HepG2 (cell line): ENCODE measurements around the gene SDCCAG8. TPM values are rescaled to one million over a fixed set of nuclear protein-coding genes. Genes with fewer than 3 reads are reported as not detected.

Experiments
- ATAC-seq: fragments of 200-7000 bp; cut with Tn5 transposase; 3 replicates; pipeline ENCODE4 v1.9.1; 2020; ENCODE audit warnings: mild to moderate bottlenecking, moderate library complexity
- BruUV-seq: library from RNA; stranded (reverse); fragments of 400-500 nt; replicated peaks from 2 replicates; lab custom pipeline; 2021; lab: Mats Ljungman, UMichigan
- CTCF ChIA-PET: fragments of 300-600 bp; formaldehyde crosslinking; extraction: SDS; loops from one replicate; lab custom pipeline; 2021; ENCODE audit warnings: low total read pairs, inconsistent platforms, low intra/inter-chr PET ratio; lab: Yijun Ruan, JAX
- POLR2A ChIA-PET: fragments of 350-600 bp; sonication (Branson Sonifier 250); formaldehyde crosslinking; loops from one replicate; lab custom pipeline; 2020; ENCODE audit warnings: antibody characterized with exemption, inconsistent platforms; lab: Yijun Ruan, JAX
- DNase-seq: peaks from one replicate; pipeline ENCODE4 v3.0.0-alpha.2; 2015; ENCODE audit warnings: low spot score
- FAIRE-seq: peaks from 3 replicates; lab custom pipeline; 2011; peaks lifted over from hg19 to GRCh38; lab: Jason Lieb, UNC
- H2AFZ ChIP-seq: one replicate; pipeline ENCODE4 v1.6.1; 2011; ENCODE audit warnings: low read length, inconsistent platforms
- H3K27ac ChIP-seq: fragments of 300-600 bp; 3 replicates; pipeline ENCODE4 v1.8.0; 2011; ENCODE audit warnings: mixed run types, mild to moderate bottlenecking, mixed read lengths, low read length, inconsistent platforms; ENCODE audit not compliant: insufficient read depth; ENCODE audit errors: extremely low read length
- H3K27me3 ChIP-seq, 2 experiments: fragments of 200-600 bp in 1 of 2; 2 replicates in 1 of 2; 3 replicates in 1 of 2; pipeline versions ENCODE4 v1.6.0 to v1.8.0; 2011; ENCODE audit warnings: low read length in 2 of 2, mild to moderate bottlenecking in 2 of 2, moderate library complexity in 2 of 2, inconsistent platforms in 1 of 2; ENCODE audit not compliant: insufficient read depth in 2 of 2, control insufficient read depth in 1 of 2
- H3K36me3 ChIP-seq, 2 experiments: fragments of 200-600 bp in 1 of 2; replicated peaks in 1 of 2; 2 replicates in 1 of 2; 3 replicates in 1 of 2; pipeline versions ENCODE4 v1.5.1 to v1.8.0; 2011; ENCODE audit warnings: low read length in 2 of 2, inconsistent platforms in 1 of 2; ENCODE audit not compliant: insufficient read depth in 2 of 2, control insufficient read depth in 1 of 2
- H3K4me1 ChIP-seq: 2 replicates; pipeline ENCODE4 v1.5.1; 2012; ENCODE audit warnings: low read length, inconsistent platforms; ENCODE audit not compliant: insufficient read depth
- H3K4me2 ChIP-seq: 2 replicates; pipeline ENCODE4 v1.6.0; 2011; ENCODE audit warnings: low read depth, low read length, inconsistent platforms
- H3K4me3 ChIP-seq, 3 experiments: fragments of 200-600 bp in 1 of 3; sonication (generic), shearing (Covaris generic) in 1 of 3; replicated peaks in 1 of 3; 2 replicates each; pipeline ENCODE4 v1.5.1; 2011 to 2016; ENCODE audit warnings: low read length in 3 of 3, inconsistent platforms in 2 of 3, low read depth in 2 of 3, mild to moderate bottlenecking in 2 of 3, control low read depth in 1 of 3, mixed read lengths in 1 of 3; ENCODE audit not compliant: insufficient read depth in 1 of 3
- H3K79me2 ChIP-seq: one replicate; pipeline ENCODE4 v1.6.1; 2011; ENCODE audit warnings: low read length, inconsistent platforms; ENCODE audit not compliant: insufficient read depth
- H3K9ac ChIP-seq: 2 replicates; pipeline ENCODE4 v1.6.0; 2011; ENCODE audit warnings: mild to moderate bottlenecking, low read depth, low read length, inconsistent platforms; ENCODE audit not compliant: insufficient read depth
- H3K9me3 ChIP-seq: 2 replicates; pipeline ENCODE4 v1.5.1; 2012; ENCODE audit warnings: mild to moderate bottlenecking, low read length
- H4K20me1 ChIP-seq: 2 replicates; pipeline ENCODE4 v1.6.0; 2011; ENCODE audit warnings: inconsistent platforms, mild to moderate bottlenecking, low read length, moderate library complexity; ENCODE audit not compliant: insufficient read depth
- DNMT1 ChIP-seq: sonication (generic); formaldehyde crosslinking; IDR thresholded peaks from 2 replicates; pipeline ENCODE4 v1.5.1; 2020; ENCODE audit warnings: mild to moderate bottlenecking, missing genetic modification reagents
- PAX8 ChIP-seq: sonication (generic); formaldehyde crosslinking; IDR thresholded peaks from 2 replicates; pipeline ENCODE4 v1.8.0; 2022; ENCODE audit warnings: mild to moderate bottlenecking, missing genetic modification reagents, borderline replicate concordance
- SP140L ChIP-seq: sonication (generic); formaldehyde crosslinking; IDR thresholded peaks from 2 replicates; pipeline ENCODE4 v1.4.0; 2020; ENCODE audit warnings: missing genetic modification reagents, borderline replicate concordance
- XBP1 ChIP-seq: sonication (generic); formaldehyde crosslinking; IDR thresholded peaks from 2 replicates; pipeline ENCODE4 v1.5.0; 2020; ENCODE audit warnings: missing genetic modification reagents
- YY1 ChIP-seq: IDR thresholded peaks from 2 replicates; pipeline ENCODE4 v1.6.1; 2011; ENCODE audit warnings: low read length, low read depth, moderate library complexity, mild to moderate bottlenecking; ENCODE audit not compliant: insufficient read depth, insufficient replicate concordance
- ZNF142 ChIP-seq: sonication (generic); formaldehyde crosslinking; IDR thresholded peaks from 2 replicates; pipeline ENCODE4 v1.4.0; 2020; ENCODE audit warnings: missing genetic modification reagents
- ZNF710 ChIP-seq: sonication (generic); formaldehyde crosslinking; IDR thresholded peaks from 2 replicates; pipeline ENCODE4 v1.5.0; 2020; ENCODE audit warnings: mild to moderate bottlenecking, missing genetic modification reagents, borderline replicate concordance
- ZNF776 ChIP-seq: sonication (generic); formaldehyde crosslinking; IDR thresholded peaks from 2 replicates; pipeline ENCODE4 v1.4.0; 2020; ENCODE audit warnings: mild to moderate bottlenecking, missing genetic modification reagents
- WGBS: methylation state at CpG from one replicate; pipeline ENCODE4 v1.1.6; 2017; ENCODE audit warnings: low lambda C conversion rate; 5-methylcytosine and 5-hydroxymethylcytosine counted together
- in situ Hi-C: cut with HindIII; loops from 2 replicates; pipeline ENCODE4 v1.10.0; 2017; ENCODE audit warnings: low pct_unique_long_range_greater_than_20kb; ENCODE audit not compliant: extremely low pct_ligation_motif_present
- intact Hi-C: fragments of 100-400 bp; cut with micrococcal nuclease; formaldehyde crosslinking; loops from one replicate; pipeline ENCODE4 v1.10.0; 2022; ENCODE audit not compliant: unreplicated experiment
- polyA plus RNA-seq, 8 experiments: library from polyadenylated mRNA; depleted of rRNA in 3 of 8; stranded (reverse) in 7 of 8; unstranded in 1 of 8; fragments of >200 nt; fragmentation: Illumina TruSeq in 4 of 8; extraction: Trizol in 4 of 8; gene quantifications; 2 replicates each; pipeline versions ENCODE4 v1.2.1 to v1.2.3, GENCODE V29; 2011 to 2016; ENCODE audit warnings: low read depth in 4 of 8, missing spikeins in 1 of 8, mixed read lengths in 1 of 8; ENCODE audit not compliant: insufficient read depth in 1 of 8
- total RNA-seq, 5 experiments: library from RNA; depleted of rRNA; stranded (reverse); fragments of >200 nt; fragmentation: Illumina TruSeq; extraction: Trizol; gene quantifications; 2 replicates each; pipeline ENCODE4 v1.2.3, GENCODE V29; 2016; ENCODE audit warnings: low read depth in 1 of 5
- TF ChIP-seq, protein P1 (sequence below): IDR thresholded peaks from 2 replicates; pipeline ENCODE4 v1.6.1; 2016; ENCODE audit warnings: mild to moderate bottlenecking, missing biosample characterization, missing genetic modification reagents

Gene SDCCAG8
- total and polyA plus RNA-seq, 2 of the 13 experiments (the other 11 are each of a cell fraction or from before 2014, with no cell fraction given) = 9.5 to 13.4 TPM

DNA sequence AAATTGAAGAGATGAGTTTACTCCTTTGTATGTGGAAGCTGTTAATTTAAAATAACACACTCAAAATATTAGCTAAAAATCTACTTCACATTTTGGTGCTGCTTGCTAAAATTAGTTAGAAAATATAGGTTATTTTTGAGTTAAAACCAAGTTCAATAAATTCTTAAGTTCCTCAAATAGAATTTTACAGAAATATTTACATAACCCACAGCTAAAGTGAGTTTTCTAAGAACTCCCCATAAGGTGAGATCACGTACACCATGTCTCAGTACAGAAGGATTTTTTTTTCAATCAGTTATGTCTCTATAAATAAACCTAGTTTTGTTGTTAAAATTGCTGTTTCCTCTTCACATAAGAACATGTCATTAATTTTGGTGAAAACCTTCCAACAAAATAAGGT lies 108.0 kb downstream of the SDCCAG8 start (continued):
- TF ChIP-seq ZNF710 = no peak
- TF ChIP-seq, protein P1, sequence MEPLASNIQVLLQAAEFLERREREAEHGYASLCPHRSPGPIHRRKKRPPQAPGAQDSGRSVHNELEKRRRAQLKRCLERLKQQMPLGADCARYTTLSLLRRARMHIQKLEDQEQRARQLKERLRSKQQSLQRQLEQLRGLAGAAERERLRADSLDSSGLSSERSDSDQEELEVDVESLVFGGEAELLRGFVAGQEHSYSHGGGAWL (CRISPR knock-in tag) = no peak

- POLR2A ChIA-PET = no interaction called here
- no peak overlapping the region for H3K4me2 ChIP-seq
These were observed 108.5 kb downstream of the SDCCAG8 start for GRCh38 chr1:243364330-243364729.

More at GRCh38 chr1:243364330-243364729, 108.5 kb downstream of the SDCCAG8 start:
- H3K79me2 ChIP-seq = no peaks in the 10 kb centered on the region
- 97% methylated on average over 2 of the region's 2 CpGs for WGBS
- no TSS peak for BruUV-seq
- H3K27ac ChIP-seq = no peak overlapping the region
- intact Hi-C loops (no loop called here), in situ Hi-C loops (no loop called here)
- CTCF ChIA-PET = no interaction called here
- no peaks in the 10 kb centered on the region for H3K4me1 ChIP-seq
- H3K4me3 ChIP-seq = no peak overlapping the region
- no peaks in the 10 kb centered on the region for H4K20me1 ChIP-seq
- no peaks in the 10 kb centered on the region for H3K9me3 ChIP-seq
- no peak overlapping the region for H3K9ac ChIP-seq
- ATAC-seq (no peak), FAIRE-seq (no peak), DNase-seq (no peak)
- no peaks in the 10 kb centered on the region for H3K27me3 ChIP-seq
- TF ChIP-seq PAX8 (no peak), ZNF142 (CRISPR knock-in tag) (no peak), DNMT1 (no peak), ZNF776 (no peak), XBP1 (CRISPR knock-in tag) (no peak), SP140L (CRISPR knock-in tag) (no peak), YY1 (no peak)
- no peaks in the 10 kb centered on the region for H3K36me3 ChIP-seq
- H2AFZ ChIP-seq = no peak overlapping the region
